ENCODE data around the gene PHF19. TPM values are rescaled to one million over a fixed set of nuclear protein-coding genes. Genes with fewer than 3 reads are reported as not detected.

PHF19 gene
- total RNA-seq, 2 experiments from 2014 or later = 331 to 351 TPM

GRCh38 chr9:120910643-120911042 lies 33.7 kb upstream of the PHF19 start:
- POLR2A ChIA-PET = no interaction called here
- no peaks in the 10 kb centered on the region for H3K27me3 Mint-ChIP-seq
- no peak overlapping the region for H3K4me3 Mint-ChIP-seq
- CTCF ChIA-PET = interaction anchor here (0.6 to 1.7 kb wide), 4 partner anchors 13 to 29 kb away, joined by 3 to 5 read pairs (median 4); no protein-coding TSS in a partner anchor
- peak overlapping the region; percentile 75 for H3K27ac Mint-ChIP-seq
- peaks cover 81% of the 10 kb centered on the region for H3K4me1 Mint-ChIP-seq
- no peaks in the 10 kb centered on the region for H3K9me3 Mint-ChIP-seq
- no peak for DNase-seq
- peaks cover 89% of the 10 kb centered on the region for H3K36me3 Mint-ChIP-seq (ENCODE audit: low read depth)

- Mint-ChIP-seq H3K4me1 (peaks cover 86% of the 10 kb centered on the region), H3K36me3 (ENCODE audit: low read depth) (peaks cover 92% of the 10 kb centered on the region), H3K27ac (peak overlapping the region; percentile 75), H3K27me3 (no peaks in the 10 kb centered on the region), H3K9me3 (no peaks in the 10 kb centered on the region), H3K4me3 (no peak overlapping the region)
- no peak for DNase-seq
- ChIA-PET POLR2A (no interaction called here), CTCF (interaction anchor here (1.6 to 2.6 kb wide), 2 partner anchors 12 to 14 kb away, joined by 5 to 7 read pairs; no protein-coding TSS in a partner anchor)
These were observed 32.9 kb upstream of the PHF19 start for GRCh38 chr9:120909904-120910303.

GRCh38 chr9:120905315-120906164 lies 28.6 kb upstream of the PHF19 start:
- peaks cover 90% of the 10 kb centered on the region for H3K36me3 Mint-ChIP-seq (ENCODE audit: low read depth)
- CTCF ChIA-PET = interaction anchor here (1.2 to 2.1 kb wide), 5 partner anchors 12 to 16 kb away, joined by 3 to 8 read pairs (median 5); no protein-coding TSS in a partner anchor
- peak overlapping the region; percentile 87 for H3K27ac Mint-ChIP-seq
- no peak overlapping the region for H3K4me3 Mint-ChIP-seq
- no peaks in the 10 kb centered on the region for H3K27me3 Mint-ChIP-seq
- no peaks in the 10 kb centered on the region for H3K9me3 Mint-ChIP-seq
- peaks cover 90% of the 10 kb centered on the region for H3K4me1 Mint-ChIP-seq
- POLR2A ChIA-PET = no interaction called here
- DNase-seq = no peak

GRCh38 chr9:120904978-120905301 lies 28.0 kb upstream of the PHF19 start:
- CTCF ChIA-PET = interaction anchor here (1.0 to 2.1 kb wide), 7 partner anchors 9 to 16 kb away, joined by 3 to 8 read pairs (median 5); no protein-coding TSS in a partner anchor
- H3K4me3 Mint-ChIP-seq = no peak overlapping the region
- DNase-seq = no peak
- H3K9me3 Mint-ChIP-seq = no peaks in the 10 kb centered on the region
- H3K27me3 Mint-ChIP-seq = no peaks in the 10 kb centered on the region
- H3K27ac Mint-ChIP-seq = peak overlapping the region; percentile 87
- H3K4me1 Mint-ChIP-seq = peaks cover 90% of the 10 kb centered on the region
- POLR2A ChIA-PET = interaction anchor here (0.9 kb wide), 1 partner anchor 11 kb away, joined by 6 read pairs; no protein-coding TSS in a partner anchor
- H3K36me3 Mint-ChIP-seq (ENCODE audit: low read depth) = peaks cover 89% of the 10 kb centered on the region

- no peak overlapping the region for H3K4me3 Mint-ChIP-seq
- ChIA-PET POLR2A (interaction anchor here (0.9 kb wide), 1 partner anchor 12 kb away, joined by 6 read pairs; no protein-coding TSS in a partner anchor), CTCF (interaction anchor here (1.0 to 2.1 kb wide), 8 partner anchors 9 to 17 kb away, joined by 3 to 8 read pairs (median 5); no protein-coding TSS in a partner anchor)
- H3K27ac Mint-ChIP-seq = peak overlapping the region; percentile 87
- no peaks in the 10 kb centered on the region for H3K27me3 Mint-ChIP-seq
- peaks cover 87% of the 10 kb centered on the region for H3K36me3 Mint-ChIP-seq (ENCODE audit: low read depth)
- H3K9me3 Mint-ChIP-seq = no peaks in the 10 kb centered on the region
- DNase-seq = peak; percentile 68
- peaks cover 90% of the 10 kb centered on the region for H3K4me1 Mint-ChIP-seq
These were observed 27.3 kb upstream of the PHF19 start for GRCh38 chr9:120904061-120904977.

GRCh38 chr9:120902569-120903535 lies 25.9 kb upstream of the PHF19 start:
- CTCF ChIA-PET = interaction anchor here (1.0 to 2.1 kb wide), 4 partner anchors 14 to 28 kb away, joined by 3 to 8 read pairs (median 7); no protein-coding TSS in a partner anchor
- Mint-ChIP-seq H3K9me3 (no peaks in the 10 kb centered on the region), H3K27me3 (no peaks in the 10 kb centered on the region), H3K27ac (peak overlapping the region; percentile 87), H3K4me3 (no peak overlapping the region), H3K36me3 (ENCODE audit: low read depth) (peaks cover 84% of the 10 kb centered on the region), H3K4me1 (peaks cover 94% of the 10 kb centered on the region)
- no peak for DNase-seq
- POLR2A ChIA-PET = no interaction called here

- ChIA-PET POLR2A (no interaction called here), CTCF (interaction anchor here (1.0 to 1.5 kb wide), 2 partner anchors 15 to 29 kb away, joined by 3 to 8 read pairs; no protein-coding TSS in a partner anchor)
- DNase-seq = no peak
- H3K9me3 Mint-ChIP-seq = no peaks in the 10 kb centered on the region
- peak overlapping the region; percentile 87 for H3K27ac Mint-ChIP-seq
- H3K27me3 Mint-ChIP-seq = no peaks in the 10 kb centered on the region
- H3K4me3 Mint-ChIP-seq = no peak overlapping the region
- peaks cover 92% of the 10 kb centered on the region for H3K4me1 Mint-ChIP-seq
- peaks cover 80% of the 10 kb centered on the region for H3K36me3 Mint-ChIP-seq (ENCODE audit: low read depth)
These were observed 25.0 kb upstream of the PHF19 start for GRCh38 chr9:120901755-120902568.

- H3K4me3 Mint-ChIP-seq = no peak overlapping the region
These were observed 23.8 kb upstream of the PHF19 start for GRCh38 chr9:120900824-120901223.

GRCh38 chr9:120899490-120900068 lies 22.6 kb upstream of the PHF19 start:
- H3K36me3 Mint-ChIP-seq (ENCODE audit: low read depth) = peaks cover 60% of the 10 kb centered on the region
- DNase-seq = no peak
- ChIA-PET POLR2A (interaction anchor here (0.6 to 1.2 kb wide), 4 partner anchors 9 to 233 kb away, joined by 3 to 6 read pairs (median 3); no protein-coding TSS in a partner anchor), CTCF (interaction anchor here (0.6 to 1.9 kb wide), 8 partner anchors 10 to 109 kb away, joined by 3 to 5 read pairs (median 4); no protein-coding TSS in a partner anchor)
- no peak overlapping the region for H3K4me3 Mint-ChIP-seq
- no peaks in the 10 kb centered on the region for H3K27me3 Mint-ChIP-seq
- peaks cover 90% of the 10 kb centered on the region for H3K4me1 Mint-ChIP-seq
- peak overlapping the region; percentile 76 for H3K27ac Mint-ChIP-seq
- H3K9me3 Mint-ChIP-seq = no peaks in the 10 kb centered on the region

More at GRCh38 chr9:120900824-120901223, 23.8 kb upstream of the PHF19 start:
- POLR2A ChIA-PET = no interaction called here
- no peak for DNase-seq
- H3K27ac Mint-ChIP-seq = peak overlapping the region; percentile 76
- CTCF ChIA-PET = interaction anchor here (0.7 to 1.9 kb wide), 3 partner anchors 13 to 19 kb away, joined by 3 to 5 read pairs (median 5); no protein-coding TSS in a partner anchor
- H3K4me1 Mint-ChIP-seq = peaks cover 91% of the 10 kb centered on the region
- peaks cover 73% of the 10 kb centered on the region for H3K36me3 Mint-ChIP-seq (ENCODE audit: low read depth)
- H3K9me3 Mint-ChIP-seq = no peaks in the 10 kb centered on the region
- no peaks in the 10 kb centered on the region for H3K27me3 Mint-ChIP-seq

GRCh38 chr9:120898396-120898795 lies 21.4 kb upstream of the PHF19 start:
- Mint-ChIP-seq H3K4me3 (no peak overlapping the region), H3K27me3 (no peaks in the 10 kb centered on the region), H3K4me1 (peaks cover 86% of the 10 kb centered on the region), H3K27ac (peak overlapping the region; percentile 77), H3K36me3 (ENCODE audit: low read depth) (peaks cover 52% of the 10 kb centered on the region), H3K9me3 (no peaks in the 10 kb centered on the region)
- CTCF ChIA-PET = no interaction called here
- POLR2A ChIA-PET = no interaction called here
- no peak for DNase-seq

All from activated CD4-positive, alpha-beta T cell treated with anti-CD3 and anti-CD28 coated beads, Interleukin-2, amount 10 ng/mL, durations not matched to agents 7 days and 5 days (primary cell).